GM21381 (cell line): ENCODE results near the gene SLC28A1.

Experiments
- ATAC-seq: cut with Tn5 transposase; IDR thresholded peaks from one replicate; pipeline ENCODE4 v1.9.1; 2021; ENCODE audit warnings: mild to moderate bottlenecking, moderate library complexity; ENCODE audit not compliant: unreplicated experiment

Gene SLC28A1

GRCh38 chr15:84885801-84886200 lies 1.3 kb downstream of the SLC28A1 start:
- ATAC-seq: no peak

- ATAC-seq: no peak
These were observed 1.9 kb downstream of the SLC28A1 start for GRCh38 chr15:84886211-84886983.

- ATAC-seq: no peak
These were observed 2.5 kb downstream of the SLC28A1 start for GRCh38 chr15:84886984-84887299.

- no peak for ATAC-seq
These were observed 3.5 kb downstream of the SLC28A1 start for GRCh38 chr15:84887938-84888337.

- no peak for ATAC-seq
These were observed 4.2 kb downstream of the SLC28A1 start for GRCh38 chr15:84888639-84889038.

- ATAC-seq: no peak
These were observed 5.0 kb downstream of the SLC28A1 start for GRCh38 chr15:84889313-84889990.

GRCh38 chr15:84889991-84890669 lies 5.7 kb downstream of the SLC28A1 start:
- no peak for ATAC-seq

- ATAC-seq: no peak
These were observed 6.3 kb downstream of the SLC28A1 start for GRCh38 chr15:84890670-84891162.

GRCh38 chr15:84891339-84891738 lies 6.9 kb downstream of the SLC28A1 start:
- no peak for ATAC-seq

- no peak for ATAC-seq
These were observed 8.4 kb downstream of the SLC28A1 start for GRCh38 chr15:84892786-84893307.

GRCh38 chr15:84893607-84894006 lies 9.1 kb downstream of the SLC28A1 start:
- no peak for ATAC-seq

- no peak for ATAC-seq
These were observed 10.4 kb downstream of the SLC28A1 start for GRCh38 chr15:84894736-84895425.

GRCh38 chr15:84898761-84899160 lies 14.3 kb downstream of the SLC28A1 start:
- ATAC-seq: no peak

- no peak for ATAC-seq
These were observed 15.3 kb downstream of the SLC28A1 start for GRCh38 chr15:84899750-84900149.

GRCh38 chr15:84901540-84901939 lies 17.1 kb downstream of the SLC28A1 start:
- no peak for ATAC-seq

GRCh38 chr15:84903751-84904150 lies 19.3 kb downstream of the SLC28A1 start:
- ATAC-seq: no peak

- no peak for ATAC-seq
These were observed 20.0 kb downstream of the SLC28A1 start for GRCh38 chr15:84904419-84904818.

GRCh38 chr15:84905016-84905916 lies 20.8 kb downstream of the SLC28A1 start:
- ATAC-seq: no peak

GRCh38 chr15:84907731-84908130 lies 23.3 kb downstream of the SLC28A1 start:
- no peak for ATAC-seq

GRCh38 chr15:84908564-84908963 lies 24.1 kb downstream of the SLC28A1 start:
- ATAC-seq: no peak
